GM19351 (cell line): ENCODE results near the gene TMBIM1.
A peak's percentile ranks its signal among the peaks of the same experiment; 100 is the strongest.

Experiments used
- ATAC-seq: cut with Tn5 transposase; IDR thresholded peaks from one replicate; pipeline ENCODE4 v1.9.1; 2021; ENCODE audit warnings: mild to moderate bottlenecking, moderate library complexity; ENCODE audit not compliant: unreplicated experiment

Gene TMBIM1

GRCh38 chr2:218293715-218294429 is 1.6 kb upstream of the TMBIM1 start:
- ATAC-seq, result no peak

- ATAC-seq, result no peak
Measured at GRCh38 chr2:218291318-218292047, 820 bp downstream of the TMBIM1 start.

DNA sequence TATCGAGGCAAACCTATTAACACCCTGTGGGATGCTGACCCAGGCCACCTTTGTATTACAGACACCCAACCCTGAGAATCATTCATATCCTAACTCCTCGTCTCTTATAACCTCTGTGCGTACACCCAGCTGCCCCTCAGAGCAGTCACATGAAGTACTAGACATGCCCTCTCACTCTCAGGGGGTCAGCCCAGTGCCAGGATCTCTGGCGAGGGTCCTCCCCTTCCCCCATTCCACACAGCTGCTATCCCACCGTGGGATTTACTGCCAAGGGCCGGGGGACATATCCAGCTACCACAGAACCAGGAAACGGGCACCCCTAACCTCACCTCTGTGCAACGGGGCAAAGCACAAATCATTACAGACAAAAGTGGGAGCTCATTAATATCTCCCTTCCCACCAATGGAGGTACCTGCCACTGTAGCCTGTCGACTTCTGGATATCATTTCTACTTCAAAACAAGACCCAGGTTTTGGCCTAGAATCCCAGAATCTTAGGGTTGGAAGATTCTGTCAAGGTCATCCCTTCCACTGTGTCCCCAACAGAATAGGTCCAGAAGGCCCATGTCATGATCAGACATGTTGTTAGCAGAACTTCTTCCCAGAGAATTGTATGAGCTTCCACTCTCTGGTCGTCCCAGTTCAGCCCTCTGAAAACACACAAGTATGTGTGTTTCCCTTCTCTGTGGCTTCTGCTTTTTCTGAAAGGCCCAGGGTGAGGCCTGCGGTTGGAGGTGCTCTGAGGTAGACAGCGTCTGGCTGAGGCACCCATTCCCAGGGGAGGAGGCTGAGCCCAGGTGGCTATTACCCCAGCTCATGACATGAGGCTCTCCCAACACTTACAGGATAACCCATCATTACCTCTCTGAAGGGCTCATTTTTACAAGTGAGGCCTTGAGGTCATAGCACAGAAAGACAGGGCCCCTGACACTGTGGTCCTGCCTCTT is 1.7 kb downstream of the TMBIM1 start:
- peak; percentile 47 for ATAC-seq

GRCh38 chr2:218289639-218290315 is 2.5 kb downstream of the TMBIM1 start:
- no peak for ATAC-seq

DNA sequence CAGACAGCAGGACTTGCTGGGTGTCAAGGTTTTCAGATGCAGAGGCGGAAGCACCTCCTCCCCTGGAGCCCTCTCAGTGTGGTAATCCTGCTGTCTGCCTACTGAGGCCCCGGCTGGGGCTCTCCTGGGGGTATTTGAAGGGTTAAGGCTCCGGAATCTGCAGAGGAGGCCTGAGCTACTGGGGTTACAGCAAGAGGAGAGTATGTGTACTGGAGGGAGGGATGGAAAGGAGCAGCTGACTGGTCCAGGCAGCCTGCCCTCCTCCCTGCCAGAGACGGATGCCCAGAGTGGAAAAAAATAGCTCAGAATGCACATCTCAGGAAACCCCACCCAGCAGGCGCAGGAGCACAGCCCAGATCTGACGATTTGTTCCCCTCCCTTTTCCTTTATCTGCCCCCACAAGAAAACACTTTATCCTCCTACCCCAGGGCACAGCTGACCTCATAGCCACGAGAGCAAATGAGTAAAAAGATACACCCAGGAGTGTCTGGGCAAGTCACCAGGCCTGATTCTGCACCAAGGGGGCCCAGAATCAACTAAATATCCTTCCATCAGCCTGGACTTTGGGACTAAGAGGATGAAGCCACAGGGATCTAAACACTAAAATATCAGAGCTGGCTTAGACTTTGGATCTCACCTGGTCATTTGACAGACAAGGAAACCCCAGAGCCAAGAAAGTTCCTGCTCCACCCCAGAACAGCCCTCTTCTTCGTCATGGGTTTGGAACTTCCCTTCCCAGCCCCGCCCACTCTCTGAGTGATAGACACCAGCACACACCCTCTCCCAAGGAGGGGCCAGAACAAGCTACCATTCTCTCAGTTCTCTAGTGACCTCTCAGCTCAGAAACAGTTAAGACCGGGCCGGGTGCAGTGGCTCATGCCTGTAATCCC is 5.5 kb downstream of the TMBIM1 start:
- ATAC-seq, result peak; percentile 48

- ATAC-seq, result no peak
Measured at GRCh38 chr2:218285604-218286003, 6.7 kb downstream of the TMBIM1 start.

DNA sequence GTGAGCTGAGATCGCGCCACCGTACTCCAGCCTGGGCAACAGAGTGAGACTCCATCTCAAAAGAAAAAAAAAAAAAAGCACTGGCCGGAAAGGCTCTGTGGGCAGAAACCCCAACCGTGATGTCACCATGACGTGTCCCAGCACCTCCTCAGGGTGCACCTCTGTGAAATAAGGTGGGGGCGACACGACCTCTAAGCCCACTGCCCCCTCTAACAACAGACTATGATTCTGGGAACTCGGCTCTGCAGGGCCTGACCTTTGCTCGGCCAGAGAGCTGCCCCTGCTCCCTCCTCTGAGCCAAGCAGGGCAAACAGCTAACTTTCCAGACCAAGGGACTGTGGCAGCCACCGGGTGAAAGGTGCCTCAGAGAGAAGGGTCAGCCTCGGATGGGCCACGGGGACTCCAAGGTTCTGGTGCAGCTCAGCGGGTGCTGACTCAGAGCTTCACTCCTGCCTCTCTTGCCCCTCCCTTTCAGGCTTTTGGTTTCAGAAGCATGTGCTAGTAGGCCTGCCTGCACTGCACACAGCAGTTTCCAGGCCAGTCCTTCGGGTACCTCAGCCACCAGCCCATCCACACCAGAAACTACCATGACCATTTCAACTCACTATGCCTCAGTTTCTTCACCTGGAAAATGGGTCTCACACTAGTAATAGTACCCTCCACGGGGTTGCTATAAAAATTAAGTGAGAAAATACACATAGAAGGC is 8.0 kb downstream of the TMBIM1 start:
- ATAC-seq, result peak; percentile 67

- ATAC-seq, result no peak
Measured at GRCh38 chr2:218282173-218282991, 9.9 kb downstream of the TMBIM1 start.

DNA sequence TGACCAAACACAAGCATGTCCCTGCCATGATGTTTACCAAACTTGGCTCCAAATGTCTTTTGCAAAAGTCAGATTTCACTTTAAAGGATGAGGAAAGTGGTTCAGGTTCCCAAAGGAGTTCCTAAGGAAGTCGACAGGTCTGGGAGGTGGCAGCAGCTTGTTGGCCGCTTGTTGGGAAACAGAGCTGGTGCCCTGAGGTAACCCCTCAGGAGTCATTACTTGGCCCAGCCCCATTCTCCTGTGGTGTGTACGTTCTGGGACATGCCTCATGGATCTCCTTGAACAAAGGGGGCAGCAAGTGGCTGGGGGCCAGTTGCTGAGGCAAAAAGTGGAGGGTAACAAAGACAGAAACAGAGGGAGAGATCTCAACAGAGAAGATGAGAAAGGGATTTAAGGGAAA is 10.9 kb downstream of the TMBIM1 start:
- ATAC-seq, result no peak

- no peak for ATAC-seq
Measured at GRCh38 chr2:218280260-218280870, 11.9 kb downstream of the TMBIM1 start.

DNA sequence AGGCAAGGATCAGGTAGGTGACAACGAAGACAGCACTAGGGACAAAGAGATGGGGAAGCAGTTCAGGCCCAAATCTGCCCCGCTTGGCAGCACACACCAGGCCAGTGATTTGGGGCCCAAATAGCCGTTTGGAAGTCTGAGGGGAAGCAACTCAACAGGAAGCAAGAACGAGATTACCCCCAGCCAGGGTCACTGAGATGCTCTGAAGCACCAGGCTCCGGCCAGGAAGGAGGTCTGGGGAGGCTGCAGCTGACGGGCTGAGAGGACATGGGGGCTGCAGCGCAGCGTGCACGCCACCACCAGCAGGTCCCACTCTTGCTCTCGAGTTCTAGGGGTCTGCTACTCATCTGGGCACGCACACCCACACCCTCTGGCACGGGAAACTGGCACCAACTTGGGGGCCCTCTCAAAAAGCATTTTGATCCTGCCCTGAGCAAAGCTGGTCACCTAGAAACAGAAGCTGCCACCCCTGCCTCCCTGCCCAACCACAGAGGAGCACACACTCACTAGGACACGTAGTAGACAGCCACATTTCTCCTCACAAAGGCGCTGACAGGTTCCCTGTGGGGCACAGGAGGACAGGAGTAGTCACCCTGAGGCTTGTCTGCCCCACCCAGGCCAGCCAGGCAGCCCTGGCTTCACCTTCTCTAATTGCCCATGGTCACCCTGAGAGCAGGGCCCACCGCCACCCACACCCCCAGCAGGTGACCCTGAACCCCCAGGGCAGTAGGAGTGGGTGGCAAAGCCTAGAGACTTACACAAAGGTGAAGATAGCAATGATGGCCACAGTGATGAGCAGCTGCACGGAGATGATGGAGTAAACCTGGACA is 13.6 kb downstream of the TMBIM1 start:
- ATAC-seq, result no peak

GRCh38 chr2:218277921-218278320 is 14.4 kb downstream of the TMBIM1 start:
- no peak for ATAC-seq

- no peak for ATAC-seq
Measured at GRCh38 chr2:218276986-218277755, 15.1 kb downstream of the TMBIM1 start.

DNA sequence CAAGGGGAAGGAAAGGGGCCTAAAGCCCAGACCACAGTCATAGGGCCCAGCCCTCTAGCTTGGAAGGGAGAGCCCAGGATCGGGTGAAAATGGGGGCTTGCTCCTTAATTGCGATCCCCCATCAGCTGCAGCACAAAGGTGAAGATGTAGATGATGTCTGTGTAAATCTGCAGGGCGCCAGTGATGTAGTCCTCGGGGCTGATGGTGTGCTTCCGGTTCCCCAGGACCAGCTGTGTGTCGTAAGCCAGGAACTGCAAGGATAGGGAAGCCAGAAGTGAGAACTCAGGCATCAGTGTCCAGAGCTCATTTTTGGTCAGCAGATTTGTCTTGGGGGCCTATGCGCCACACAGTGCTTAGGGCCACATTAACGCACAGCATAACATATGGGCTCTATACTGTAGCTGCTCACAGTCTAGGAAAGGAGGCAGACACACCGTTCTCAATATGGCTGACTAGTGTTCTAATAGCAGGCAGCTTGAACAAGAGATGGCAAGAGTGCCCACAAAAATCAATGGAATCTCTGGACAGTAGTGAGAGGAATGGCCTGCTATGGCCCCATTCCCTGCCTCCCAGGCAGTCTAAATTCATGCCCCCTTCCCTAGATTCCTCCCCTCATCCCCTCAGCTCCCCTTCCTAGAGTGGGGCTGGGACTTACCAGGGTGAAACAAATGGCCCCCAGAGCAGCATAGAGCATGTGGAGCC is 16.8 kb downstream of the TMBIM1 start:
- ATAC-seq, result no peak

DNA sequence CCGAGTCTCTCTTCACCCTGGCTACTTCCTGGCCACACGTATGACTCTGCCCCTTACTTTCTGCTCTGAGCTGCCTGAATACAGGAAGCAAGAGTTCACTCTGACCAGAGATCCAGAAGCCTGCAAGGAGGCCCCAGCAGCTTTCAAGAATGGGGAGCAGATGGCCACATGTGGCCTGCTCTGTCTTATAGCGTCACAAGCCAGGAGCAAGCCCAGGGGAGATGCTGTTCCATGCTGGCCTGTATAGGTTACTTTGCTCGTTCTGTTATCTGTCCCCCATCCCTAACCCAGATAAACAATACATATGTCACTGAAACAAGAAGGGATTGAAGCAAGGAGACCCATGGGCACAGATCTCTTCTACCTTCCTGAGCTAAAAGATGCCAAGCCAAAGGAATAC is 17.7 kb downstream of the TMBIM1 start:
- ATAC-seq, result no peak

- no peak for ATAC-seq
Measured at GRCh38 chr2:218273908-218274249, 18.4 kb downstream of the TMBIM1 start.
